HG03025 (cell line): Measurements from ENCODE around the gene CAPN1.

Experiments
- ATAC-seq: cut with Tn5 transposase; IDR thresholded peaks from one replicate; pipeline ENCODE4 v1.9.1; 2021; ENCODE audit warnings: mild to moderate bottlenecking, moderate library complexity; ENCODE audit not compliant: unreplicated experiment, low FRiP score

CAPN1 gene

DNA sequence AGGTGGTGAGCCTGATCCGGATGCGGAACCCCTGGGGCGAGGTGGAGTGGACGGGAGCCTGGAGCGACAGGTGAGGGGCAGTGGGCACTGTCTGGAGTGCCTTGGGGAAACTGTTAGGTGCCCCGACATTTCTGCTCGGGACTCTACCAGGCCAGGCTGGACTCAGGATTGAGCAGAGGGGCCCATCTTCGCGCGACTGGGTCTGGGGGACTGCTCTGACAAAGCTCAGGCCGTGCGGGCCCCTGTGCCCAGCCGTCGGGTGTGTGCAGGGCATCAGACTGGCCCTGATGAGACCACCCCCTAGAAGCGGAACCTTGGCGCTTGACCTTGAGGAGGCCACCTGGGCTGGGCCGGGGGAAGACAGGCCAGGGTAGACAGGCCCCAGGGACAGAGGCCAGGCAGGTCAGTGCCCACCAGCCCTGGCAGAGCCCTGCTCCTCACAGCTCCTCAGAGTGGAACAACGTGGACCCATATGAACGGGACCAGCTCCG is 6.3 kb downstream of the CAPN1 start:
- ATAC-seq = no peak

DNA sequence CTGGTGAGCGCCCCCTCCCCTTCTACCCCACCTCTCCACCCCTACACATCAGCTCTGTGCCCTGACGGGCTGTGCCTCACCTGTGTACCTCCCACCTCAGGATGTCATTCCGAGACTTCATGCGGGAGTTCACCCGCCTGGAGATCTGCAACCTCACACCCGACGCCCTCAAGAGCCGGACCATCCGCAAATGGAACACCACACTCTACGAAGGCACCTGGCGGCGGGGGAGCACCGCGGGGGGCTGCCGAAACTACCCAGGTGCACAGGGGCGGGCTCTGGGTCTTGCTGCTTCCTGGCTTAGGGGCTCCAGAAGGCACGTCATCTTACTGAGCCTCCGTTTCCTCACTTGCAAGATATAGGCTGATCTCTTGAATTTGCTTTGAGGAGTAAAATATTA is 6.8 kb downstream of the CAPN1 start:
- ATAC-seq = no peak

DNA sequence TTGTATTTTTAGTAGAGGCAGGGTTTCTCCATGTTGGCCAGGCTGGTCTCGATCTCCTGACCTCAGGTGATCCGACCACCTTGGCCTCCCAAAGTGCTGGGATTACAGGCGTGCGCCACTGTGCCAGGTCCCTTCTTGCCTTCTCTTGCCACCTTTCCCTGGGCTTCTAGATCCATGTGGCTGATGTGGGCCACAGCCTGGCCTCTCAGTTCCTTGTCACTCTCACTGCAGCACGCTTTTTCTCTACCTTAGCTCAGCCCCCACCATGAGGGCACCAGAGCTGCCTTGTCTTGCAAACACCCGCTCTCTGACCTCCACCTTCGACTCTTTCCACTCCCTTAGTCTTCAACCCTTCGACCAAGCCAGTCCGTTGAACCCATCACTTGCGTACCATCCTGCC is 7.5 kb downstream of the CAPN1 start:
- ATAC-seq = no peak

DNA sequence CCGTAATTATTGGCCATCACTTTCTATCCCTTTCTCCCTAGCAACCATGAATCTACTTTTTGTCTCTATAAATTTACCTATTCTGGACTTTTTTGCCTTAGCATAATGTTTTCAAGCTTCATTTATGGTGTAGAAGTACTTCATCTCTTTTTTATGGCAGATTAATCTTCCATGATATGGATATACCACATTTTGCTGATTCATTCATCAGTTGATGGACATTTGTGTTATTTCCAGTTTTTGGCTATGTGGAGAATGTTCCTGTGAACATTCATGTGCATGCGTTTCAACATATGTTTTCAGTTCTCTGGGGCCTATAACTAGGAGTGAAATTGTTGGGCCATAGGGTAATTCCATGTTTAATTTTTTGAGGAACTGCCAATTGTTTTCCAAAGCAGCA is 12.8 kb downstream of the CAPN1 start:
- no peak for ATAC-seq

DNA sequence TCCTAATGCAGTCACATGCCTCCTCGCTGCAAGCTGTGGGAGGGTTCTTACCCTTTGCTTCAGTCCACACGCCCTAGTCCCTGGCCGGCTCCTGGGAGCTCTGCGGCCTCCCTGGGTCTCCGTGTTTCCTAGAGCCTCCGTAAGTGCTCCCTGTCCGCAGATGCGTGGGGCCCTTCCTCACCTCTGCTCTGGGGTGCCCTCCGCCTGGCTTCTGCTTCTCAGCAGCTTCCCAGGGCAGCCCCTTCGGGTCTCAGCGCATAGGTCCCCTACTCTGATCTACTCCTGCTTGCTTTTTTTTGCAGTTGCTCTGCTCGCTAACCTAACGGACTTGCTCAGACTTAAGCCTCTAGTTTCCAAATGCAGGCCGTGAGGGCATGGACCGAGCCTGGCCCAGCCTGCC is 22.4 kb downstream of the CAPN1 start:
- no peak for ATAC-seq

DNA sequence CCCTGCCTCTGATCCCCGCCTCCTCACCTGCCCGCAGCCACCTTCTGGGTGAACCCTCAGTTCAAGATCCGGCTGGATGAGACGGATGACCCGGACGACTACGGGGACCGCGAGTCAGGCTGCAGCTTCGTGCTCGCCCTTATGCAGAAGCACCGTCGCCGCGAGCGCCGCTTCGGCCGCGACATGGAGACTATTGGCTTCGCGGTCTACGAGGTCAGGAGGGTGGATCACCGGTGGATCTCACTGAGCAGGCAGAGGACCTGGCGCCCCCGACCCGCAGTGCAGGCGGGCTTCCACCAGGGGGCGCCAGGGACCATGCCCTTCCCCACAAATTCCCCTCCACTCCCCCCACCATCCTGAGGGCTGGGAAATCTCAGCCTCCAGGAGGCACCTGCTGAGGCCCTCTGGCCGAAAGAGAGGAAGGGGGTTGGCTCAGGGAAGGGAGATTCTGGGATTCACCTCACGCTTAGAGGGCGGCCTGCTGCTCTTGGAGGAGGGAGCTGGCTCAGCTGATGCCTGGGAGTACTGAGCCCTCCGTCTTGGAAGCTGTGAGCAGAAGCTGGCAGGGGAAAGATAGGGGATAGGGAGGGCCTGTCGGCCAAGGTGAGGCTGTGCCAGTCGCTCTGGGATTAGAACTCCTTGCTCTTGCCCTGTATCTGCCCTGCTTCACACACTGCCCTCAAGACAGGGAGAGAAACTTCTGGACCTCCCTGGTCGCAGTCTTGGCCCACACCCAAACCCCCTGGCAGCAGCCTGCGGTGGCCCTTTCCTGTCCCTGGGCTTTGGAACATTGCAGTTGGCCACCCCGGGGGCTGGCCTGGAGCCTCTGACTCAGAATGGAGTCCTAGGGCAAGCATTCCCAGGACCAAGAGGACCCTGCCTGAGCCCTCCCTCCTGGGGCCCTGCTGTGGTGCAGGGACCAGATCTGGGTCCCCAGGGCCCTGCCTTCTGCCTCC is 23.2 kb downstream of the CAPN1 start:
- no peak for ATAC-seq

DNA sequence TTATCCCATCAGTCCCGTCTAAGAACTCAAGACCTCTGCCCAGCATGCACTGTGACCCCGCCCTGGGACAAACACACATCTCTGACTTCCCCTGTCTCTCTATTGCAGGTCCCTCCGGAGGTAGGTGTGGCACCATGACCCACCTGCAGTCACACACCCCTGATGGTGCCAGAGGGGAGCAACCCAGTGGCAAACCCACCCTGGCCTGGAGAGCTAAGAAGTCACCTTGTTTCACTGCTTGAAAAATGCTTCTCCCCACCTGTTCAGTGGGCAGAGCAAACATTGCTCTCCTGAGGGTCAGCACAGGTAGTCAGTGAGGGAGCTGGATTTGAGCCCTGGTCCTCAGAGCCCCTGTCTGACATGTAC is 23.9 kb downstream of the CAPN1 start:
- ATAC-seq = no peak

DNA sequence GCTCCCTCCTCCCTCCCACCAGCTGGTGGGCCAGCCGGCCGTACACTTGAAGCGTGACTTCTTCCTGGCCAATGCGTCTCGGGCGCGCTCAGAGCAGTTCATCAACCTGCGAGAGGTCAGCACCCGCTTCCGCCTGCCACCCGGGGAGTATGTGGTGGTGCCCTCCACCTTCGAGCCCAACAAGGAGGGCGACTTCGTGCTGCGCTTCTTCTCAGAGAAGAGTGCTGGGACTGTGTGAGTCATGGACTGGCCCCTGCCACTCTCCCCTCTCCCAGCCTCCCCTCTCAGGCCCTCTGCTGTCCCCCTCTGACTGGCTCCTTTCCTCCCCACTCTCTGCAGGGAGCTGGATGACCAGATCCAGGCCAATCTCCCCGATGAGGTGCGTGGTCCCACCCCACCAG is 24.7 kb downstream of the CAPN1 start:
- no peak for ATAC-seq

DNA sequence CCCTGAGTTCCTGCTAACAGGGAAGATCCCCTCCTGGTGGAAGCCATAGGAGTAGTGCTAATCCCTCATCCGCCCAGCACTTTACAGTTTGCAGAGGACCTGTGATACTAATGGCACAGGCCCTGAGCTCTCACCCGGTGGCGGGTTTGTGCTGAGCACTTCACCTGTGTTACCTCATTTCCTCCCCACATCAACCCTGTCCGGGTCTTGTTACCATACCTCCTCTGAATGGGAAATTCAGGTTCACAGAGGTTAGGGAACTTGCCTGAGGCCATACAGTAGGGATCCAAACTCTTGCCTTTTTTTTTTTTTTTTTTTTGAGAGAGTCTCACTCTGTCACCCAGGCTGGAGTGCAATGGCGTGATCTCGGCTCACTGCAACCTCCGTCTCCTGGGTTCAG is 25.2 kb downstream of the CAPN1 start:
- no peak for ATAC-seq

DNA sequence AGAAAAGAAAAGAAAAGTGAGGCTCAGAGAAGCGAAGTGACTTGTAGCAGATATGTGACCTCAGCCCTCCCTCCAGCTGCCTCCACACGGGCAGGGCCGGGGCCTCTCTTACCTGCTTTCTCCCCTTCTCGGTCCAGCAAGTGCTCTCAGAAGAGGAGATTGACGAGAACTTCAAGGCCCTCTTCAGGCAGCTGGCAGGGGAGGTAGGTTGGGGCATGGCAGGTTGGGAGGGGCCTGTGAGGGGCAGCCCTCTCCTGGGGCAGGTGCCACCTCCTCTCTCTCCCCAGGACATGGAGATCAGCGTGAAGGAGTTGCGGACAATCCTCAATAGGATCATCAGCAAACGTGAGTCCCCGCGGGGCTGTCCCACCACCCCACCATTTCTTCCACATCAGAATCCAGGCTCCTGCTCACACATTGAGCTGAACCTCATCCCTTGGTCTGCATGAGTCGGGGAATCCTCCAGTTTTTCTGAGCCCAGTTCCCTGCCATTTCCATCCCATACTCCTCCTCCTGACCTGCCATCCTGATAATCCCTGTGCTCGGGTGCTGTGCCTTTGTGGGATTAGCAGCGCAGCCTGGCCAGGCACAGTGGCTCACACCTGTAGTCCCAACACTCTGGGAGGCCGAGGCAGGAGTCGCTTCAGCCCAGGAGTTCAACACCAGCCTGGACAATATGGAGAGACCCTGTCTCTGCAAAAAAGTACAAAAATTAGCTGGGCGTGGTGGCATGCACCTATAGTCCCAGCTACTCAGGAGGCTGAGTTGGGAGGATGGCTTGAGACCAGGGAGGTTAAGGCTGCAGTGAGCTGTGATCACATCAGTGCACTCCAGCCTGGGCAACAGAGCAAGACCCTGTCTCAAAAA is 26.4 kb downstream of the CAPN1 start:
- no peak for ATAC-seq

DNA sequence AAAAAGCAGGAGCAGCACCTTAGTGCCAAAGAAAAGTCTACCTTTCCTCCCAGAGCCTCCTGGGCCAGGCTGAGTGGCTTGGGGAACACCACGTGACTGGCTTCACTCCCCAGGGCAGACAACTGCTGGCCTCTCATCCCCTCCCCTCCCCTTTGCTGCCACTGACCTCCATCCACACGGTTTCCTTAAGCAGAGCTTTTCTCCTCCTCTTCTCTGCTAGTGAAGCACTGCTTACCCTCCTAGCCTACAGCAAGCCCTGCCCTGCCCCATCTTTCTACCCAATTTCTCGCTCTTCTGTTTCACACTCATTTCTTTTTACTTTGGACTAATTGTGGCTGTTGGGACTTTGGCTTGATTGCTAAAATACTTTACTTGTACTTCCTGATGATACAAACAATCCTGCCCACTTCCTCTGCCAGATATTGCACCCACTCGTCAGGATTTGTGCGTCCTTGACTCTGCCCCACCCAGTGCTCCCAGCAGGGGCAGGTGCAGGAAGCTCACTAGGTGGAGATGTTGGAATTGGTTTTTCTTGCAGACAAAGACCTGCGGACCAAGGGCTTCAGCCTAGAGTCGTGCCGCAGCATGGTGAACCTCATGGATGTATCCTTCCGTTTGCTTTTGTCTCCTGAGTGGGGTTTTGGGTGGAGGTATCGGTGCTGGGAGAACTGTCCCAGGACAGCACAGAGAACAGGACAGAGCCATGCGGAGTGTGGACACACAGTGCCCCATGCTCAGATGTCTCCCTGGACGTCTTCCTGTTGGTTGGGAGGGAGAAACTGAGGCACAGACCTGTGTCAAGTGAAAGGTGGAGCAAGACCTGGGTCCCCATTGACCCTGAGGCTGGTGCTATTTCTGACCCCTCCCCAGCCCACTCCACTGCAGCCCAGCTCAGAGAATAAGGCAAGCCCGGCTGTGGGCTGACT is 27.3 kb downstream of the CAPN1 start:
- no peak for ATAC-seq

DNA sequence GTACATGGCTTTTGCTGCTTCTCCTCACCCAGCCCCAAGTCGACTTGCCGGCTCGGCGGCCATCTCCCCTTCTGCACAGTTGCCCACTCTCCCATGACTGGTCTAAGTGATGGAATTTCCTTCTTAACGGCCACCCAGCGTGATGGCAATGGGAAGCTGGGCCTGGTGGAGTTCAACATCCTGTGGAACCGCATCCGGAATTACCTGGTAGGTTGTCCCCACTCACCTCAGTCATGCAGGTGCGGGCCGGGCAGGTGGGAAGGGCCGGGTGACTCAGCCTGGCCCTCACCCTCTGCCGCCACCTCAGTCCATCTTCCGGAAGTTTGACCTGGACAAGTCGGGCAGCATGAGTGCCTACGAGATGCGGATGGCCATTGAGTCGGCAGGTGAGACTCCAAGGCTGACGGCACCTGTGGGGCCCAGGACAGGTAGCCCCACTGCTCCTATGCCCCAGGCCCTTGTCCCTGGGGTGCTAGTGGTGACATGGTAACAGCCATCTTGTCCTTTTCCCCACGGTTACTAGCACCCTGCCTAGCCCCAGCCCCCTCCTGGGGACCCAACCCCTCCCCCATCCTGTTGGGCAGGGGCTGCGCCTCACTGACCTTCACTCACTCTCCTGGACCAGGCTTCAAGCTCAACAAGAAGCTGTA is 28.1 kb downstream of the CAPN1 start:
- no peak for ATAC-seq

DNA sequence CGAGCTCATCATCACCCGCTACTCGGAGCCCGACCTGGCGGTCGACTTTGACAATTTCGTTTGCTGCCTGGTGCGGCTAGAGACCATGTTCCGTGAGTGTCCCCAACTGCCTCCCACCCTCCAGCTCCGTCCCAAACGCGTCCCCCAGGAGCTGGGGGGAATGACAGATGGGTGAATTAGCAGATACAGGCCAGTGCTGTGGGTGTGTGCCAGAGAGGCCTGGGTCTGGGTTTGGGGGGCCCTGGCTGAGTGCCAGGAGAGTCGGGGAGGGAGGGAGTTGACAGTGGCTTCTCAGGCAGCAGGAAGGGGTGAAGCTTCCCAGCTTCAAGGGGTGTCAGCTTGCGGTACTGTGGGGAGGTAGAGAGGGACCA is 28.6 kb downstream of the CAPN1 start:
- ATAC-seq = no peak

DNA sequence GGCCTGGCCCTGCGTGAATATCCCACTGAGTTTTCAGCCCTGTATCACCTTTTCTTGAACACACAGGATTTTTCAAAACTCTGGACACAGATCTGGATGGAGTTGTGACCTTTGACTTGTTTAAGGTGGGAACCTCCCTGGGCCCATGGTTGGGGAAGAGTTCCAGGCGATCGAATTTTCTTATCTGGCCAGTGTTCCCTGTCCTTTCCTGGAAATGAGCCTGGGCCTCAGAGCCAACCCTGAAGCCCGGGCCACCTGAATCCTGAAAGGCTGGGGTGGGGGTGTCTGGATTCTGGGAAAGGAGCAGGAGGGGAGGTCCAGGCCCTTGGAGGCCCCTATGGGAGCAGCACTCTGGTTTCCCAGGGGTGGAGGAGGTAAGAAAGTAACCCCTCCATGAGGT is 29.0 kb downstream of the CAPN1 start:
- no peak for ATAC-seq

DNA sequence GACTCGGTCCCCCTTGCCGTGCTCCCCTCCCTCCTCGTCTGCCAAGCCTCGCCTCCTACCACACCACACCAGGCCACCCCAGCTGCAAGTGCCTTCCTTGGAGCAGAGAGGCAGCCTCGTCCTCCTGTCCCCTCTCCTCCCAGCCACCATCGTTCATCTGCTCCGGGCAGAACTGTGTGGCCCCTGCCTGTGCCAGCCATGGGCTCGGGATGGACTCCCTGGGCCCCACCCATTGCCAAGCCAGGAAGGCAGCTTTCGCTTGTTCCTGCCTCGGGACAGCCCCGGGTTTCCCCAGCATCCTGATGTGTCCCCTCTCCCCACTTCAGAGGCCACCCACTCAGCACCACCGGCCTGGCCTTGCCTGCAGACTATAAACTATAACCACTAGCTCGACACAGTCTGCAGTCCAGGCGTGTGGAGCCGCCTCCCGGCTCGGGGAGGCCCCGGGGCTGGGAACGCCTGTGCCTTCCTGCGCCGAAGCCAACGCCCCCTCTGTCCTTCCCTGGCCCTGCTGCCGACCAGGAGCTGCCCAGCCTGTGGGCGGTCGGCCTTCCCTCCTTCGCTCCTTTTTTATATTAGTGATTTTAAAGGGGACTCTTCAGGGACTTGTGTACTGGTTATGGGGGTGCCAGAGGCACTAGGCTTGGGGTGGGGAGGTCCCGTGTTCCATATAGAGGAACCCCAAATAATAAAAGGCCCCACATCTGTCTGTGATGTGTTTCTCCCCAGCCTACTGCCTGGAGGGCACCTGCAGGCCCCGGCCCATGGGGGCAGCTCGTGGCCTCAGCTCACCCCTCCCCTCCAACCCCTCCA is 29.8 kb downstream of the CAPN1 start:
- ATAC-seq = no peak

DNA sequence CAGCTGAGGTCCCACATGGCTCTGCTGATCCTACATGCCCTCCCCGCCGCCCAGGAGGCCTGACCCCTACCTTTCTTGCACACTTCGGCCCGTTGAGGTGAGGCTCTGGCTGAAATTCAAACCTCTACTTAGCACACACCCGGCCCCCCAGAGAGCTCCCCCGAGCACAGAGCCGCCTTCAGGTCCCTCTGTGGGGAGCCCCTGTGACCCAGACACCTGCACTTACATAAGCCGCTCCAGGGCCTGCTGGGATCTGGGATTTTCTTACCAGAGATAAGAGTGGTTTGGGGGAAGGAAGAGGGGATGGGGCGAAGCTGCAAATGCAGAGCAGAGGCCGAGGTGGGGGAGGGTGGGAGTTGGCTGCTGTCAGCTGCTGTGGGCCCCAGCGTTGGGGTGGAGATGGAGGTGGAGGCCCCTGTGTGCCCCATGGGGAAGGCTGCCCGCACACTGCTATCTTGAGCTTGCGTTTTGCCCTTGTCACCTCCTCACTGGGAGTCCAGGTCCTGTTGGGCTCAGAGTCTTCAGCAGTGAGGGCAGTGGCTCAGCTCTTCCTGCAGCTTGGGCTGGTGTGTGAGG is 30.6 kb downstream of the CAPN1 start:
- no peak for ATAC-seq

DNA sequence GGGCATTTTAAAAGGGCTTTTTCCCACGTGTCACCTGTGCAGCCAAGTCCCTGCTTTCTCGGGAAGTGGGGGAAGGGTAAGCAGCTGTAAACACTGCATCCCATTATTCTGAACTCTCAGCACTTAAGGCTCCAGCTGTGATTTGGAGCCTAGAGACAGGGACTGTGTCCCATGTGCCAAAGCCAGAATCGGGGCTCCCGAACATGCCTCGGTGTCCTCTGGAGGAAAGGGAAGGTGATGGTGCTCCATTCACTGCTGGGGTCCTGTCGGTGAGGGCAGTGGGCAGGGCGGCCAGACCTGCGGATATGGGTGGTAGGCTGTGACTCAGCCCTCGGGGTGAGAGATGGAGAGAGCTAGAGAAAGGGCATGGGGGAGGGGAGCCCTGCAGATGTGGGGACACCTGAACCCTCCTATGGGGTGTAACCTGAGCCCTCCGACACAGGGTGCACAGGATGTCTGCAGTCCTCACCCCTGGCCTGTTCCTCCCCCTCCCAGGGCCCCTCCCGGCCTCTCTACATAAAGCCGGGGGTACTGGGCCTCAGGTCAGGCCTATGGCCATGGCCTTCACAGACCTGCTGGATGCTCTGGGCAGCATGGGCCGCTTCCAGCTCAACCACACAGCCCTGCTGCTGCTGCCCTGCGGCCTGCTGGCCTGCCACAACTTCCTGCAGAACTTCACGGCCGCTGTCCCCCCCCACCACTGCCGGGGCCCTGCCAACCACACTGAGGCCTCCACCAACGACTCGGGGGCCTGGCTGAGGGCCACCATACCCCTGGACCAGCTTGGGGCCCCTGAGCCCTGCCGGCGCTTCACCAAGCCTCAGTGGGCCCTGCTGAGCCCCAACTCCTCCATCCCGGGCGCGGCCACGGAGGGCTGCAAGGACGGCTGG is 31.8 kb downstream of the CAPN1 start:
- no peak for ATAC-seq
